Brain microvascular endothelial cell (primary cell): ENCODE measurements around the gene SIGLEC15.

ENCODE experiments used
- DNase-seq: peaks from one replicate; pipeline ENCODE4 v3.0.0-alpha.2; 2020
- H3K27ac ChIP-seq: fragments of 250-450 bp; sonication (Bioruptor Pico); 2 replicates; pipeline ENCODE4 v1.5.1; 2020; ENCODE audit warnings: mild to moderate bottlenecking, moderate library complexity
- H3K27me3 ChIP-seq: fragments of 250-450 bp; sonication (Bioruptor Pico); replicated peaks from 2 replicates; pipeline ENCODE4 v1.5.1; 2020; ENCODE audit warnings: mild to moderate bottlenecking
- H3K36me3 ChIP-seq: fragments of 250-450 bp; sonication (Bioruptor Pico); replicated peaks from 2 replicates; pipeline ENCODE4 v1.5.1; 2020; ENCODE audit warnings: mild to moderate bottlenecking
- H3K4me3 ChIP-seq: 2 replicates; pipeline ENCODE4 v1.5.1; 2011; ENCODE audit warnings: low read depth, mild to moderate bottlenecking, control low read depth, low read length, moderate library complexity
- in situ Hi-C: cut with HindIII; loops from 2 replicates; pipeline ENCODE4 v1.10.0; 2017; ENCODE audit warnings: low sequenced_read_pairs, low pct_ligation_motif_present
- TF ChIP-seq, protein P1 (sequence below): IDR thresholded peaks from 2 replicates; pipeline ENCODE4 v1.5.1; 2011; ENCODE audit warnings: low read depth, mild to moderate bottlenecking, moderate library complexity, low read length, control low read depth, inconsistent platforms; ENCODE audit errors: missing control alignments

The SIGLEC15 gene

GRCh38 chr18:45860492-45860891 is 35.0 kb downstream of the SIGLEC15 start:
- in situ Hi-C loops: no loop called here
- TF ChIP-seq, protein P1, sequence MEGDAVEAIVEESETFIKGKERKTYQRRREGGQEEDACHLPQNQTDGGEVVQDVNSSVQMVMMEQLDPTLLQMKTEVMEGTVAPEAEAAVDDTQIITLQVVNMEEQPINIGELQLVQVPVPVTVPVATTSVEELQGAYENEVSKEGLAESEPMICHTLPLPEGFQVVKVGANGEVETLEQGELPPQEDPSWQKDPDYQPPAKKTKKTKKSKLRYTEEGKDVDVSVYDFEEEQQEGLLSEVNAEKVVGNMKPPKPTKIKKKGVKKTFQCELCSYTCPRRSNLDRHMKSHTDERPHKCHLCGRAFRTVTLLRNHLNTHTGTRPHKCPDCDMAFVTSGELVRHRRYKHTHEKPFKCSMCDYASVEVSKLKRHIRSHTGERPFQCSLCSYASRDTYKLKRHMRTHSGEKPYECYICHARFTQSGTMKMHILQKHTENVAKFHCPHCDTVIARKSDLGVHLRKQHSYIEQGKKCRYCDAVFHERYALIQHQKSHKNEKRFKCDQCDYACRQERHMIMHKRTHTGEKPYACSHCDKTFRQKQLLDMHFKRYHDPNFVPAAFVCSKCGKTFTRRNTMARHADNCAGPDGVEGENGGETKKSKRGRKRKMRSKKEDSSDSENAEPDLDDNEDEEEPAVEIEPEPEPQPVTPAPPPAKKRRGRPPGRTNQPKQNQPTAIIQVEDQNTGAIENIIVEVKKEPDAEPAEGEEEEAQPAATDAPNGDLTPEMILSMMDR: no peak

DNA sequence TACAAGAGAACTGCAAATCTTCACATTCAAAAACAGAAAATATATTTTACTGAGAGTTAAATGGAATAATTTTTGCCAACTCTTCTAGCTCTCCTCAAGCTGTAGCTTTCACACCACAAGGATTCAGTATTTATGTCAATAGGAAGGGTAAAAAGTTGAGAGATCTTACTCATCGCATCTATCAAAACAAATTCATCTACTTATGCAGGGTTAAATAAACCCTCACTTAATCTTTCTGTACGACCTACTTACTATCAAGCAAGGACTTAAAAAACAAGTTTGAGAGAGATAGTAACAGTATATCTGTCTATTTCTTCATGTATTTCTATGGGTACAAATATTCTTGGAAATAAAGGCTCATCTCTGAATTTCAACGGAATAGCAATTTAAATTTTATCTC is 35.5 kb downstream of the SIGLEC15 start:
- TF ChIP-seq, protein P1: no peak
- Histone ChIP-seq H3K4me3 (no peak overlapping the region), H3K36me3 (peaks cover 66% of the 10 kb centered on the region), H3K27me3 (no peaks in the 10 kb centered on the region), H3K27ac (peak overlapping the region; percentile 56)
- in situ Hi-C loops: no loop called here
- no peak for DNase-seq

More at GRCh38 chr18:45860492-45860891, 35.0 kb downstream of the SIGLEC15 start:
- Histone ChIP-seq H3K4me3 (no peak overlapping the region), H3K27me3 (no peaks in the 10 kb centered on the region), H3K36me3 (peaks cover 66% of the 10 kb centered on the region), H3K27ac (peak overlapping the region; percentile 49)
- no peak for DNase-seq

DNA sequence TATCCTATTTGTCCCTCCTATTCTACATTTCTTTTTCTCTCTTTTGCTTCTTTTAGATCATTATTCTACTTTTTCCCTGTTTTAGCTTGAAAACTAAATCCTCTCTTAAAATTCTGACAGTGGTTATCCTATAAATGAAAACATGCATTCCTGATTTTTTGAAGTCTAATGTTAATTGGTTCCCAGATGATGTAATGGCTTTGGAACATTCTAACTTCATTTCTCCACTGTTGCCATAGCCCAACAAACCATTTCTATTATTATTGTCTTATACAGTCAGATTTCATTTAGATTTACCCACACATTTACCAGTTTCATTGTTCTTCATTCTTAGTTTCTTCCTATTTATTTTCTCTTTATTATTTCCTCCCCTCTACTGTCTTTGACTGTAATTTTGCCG is 36.5 kb downstream of the SIGLEC15 start:
- no peak overlapping the region for H3K4me3 ChIP-seq
- H3K27ac ChIP-seq: peak overlapping the region; percentile 56
- H3K36me3 ChIP-seq: peaks cover 72% of the 10 kb centered on the region
- DNase-seq: no peak
- TF ChIP-seq, protein P1: no peak
- in situ Hi-C loops: no loop called here
- no peaks in the 10 kb centered on the region for H3K27me3 ChIP-seq

DNA sequence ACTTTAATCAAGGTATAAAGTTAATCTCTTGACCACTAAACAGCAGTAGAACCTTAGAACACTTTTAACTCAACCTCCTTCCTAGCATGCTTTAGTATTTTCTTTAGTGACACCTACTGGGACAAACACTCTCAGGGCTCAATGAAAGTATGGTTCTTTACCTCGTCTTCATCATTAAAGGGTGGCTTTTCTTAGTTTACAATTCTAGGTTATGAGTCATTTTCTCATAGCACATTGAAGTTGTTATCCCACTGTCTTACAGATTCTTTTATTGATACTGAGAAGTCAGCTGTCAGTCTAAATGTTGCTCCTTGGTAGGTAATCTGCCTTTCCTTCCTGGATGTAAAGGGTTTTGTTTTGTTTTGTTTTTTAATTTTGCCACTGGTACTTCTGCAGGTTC is 38.0 kb downstream of the SIGLEC15 start:
- TF ChIP-seq, protein P1: no peak
- H3K4me3 ChIP-seq: no peak overlapping the region
- no peak overlapping the region for H3K27ac ChIP-seq
- peaks cover 74% of the 10 kb centered on the region for H3K36me3 ChIP-seq
- H3K27me3 ChIP-seq: no peaks in the 10 kb centered on the region
- DNase-seq: no peak
- in situ Hi-C loops: no loop called here

GRCh38 chr18:45864081-45864480 is 38.6 kb downstream of the SIGLEC15 start:
- in situ Hi-C loops: no loop called here
- H3K27me3 ChIP-seq: no peaks in the 10 kb centered on the region
- peaks cover 69% of the 10 kb centered on the region for H3K36me3 ChIP-seq
- no peak overlapping the region for H3K4me3 ChIP-seq
- no peak overlapping the region for H3K27ac ChIP-seq
- no peak for DNase-seq
- TF ChIP-seq, protein P1: no peak

- H3K27me3 ChIP-seq: no peaks in the 10 kb centered on the region
- TF ChIP-seq, protein P1: no peak
- in situ Hi-C loops: no loop called here
- no peak overlapping the region for H3K4me3 ChIP-seq
- no peak for DNase-seq
- peaks cover 63% of the 10 kb centered on the region for H3K36me3 ChIP-seq
- H3K27ac ChIP-seq: no peak overlapping the region
These were observed 40.0 kb downstream of the SIGLEC15 start for GRCh38 chr18:45865466-45865865.
